Endodermal cell (in vitro differentiated cells): Measurements from ENCODE around the gene PSMD14. TPM values are rescaled to one million over a fixed set of nuclear protein-coding genes. Genes with fewer than 3 reads are reported as not detected.

ENCODE experiments used
- DNase-seq: peaks from one replicate; pipeline ENCODE4 v3.0.0-alpha.2; 2017
- H3K27ac ChIP-seq: 2 replicates; pipeline ENCODE4 v1.5.1; 2013; ENCODE audit warnings: mild to moderate bottlenecking, low read depth, low read length, moderate library complexity
- H3K27me3 ChIP-seq: 2 replicates; pipeline ENCODE4 v1.6.1; 2013; ENCODE audit warnings: mild to moderate bottlenecking, low read length, moderate library complexity; ENCODE audit not compliant: insufficient read depth, control insufficient read depth, poor library complexity, severe bottlenecking
- H3K36me3 ChIP-seq: 2 replicates; pipeline ENCODE4 v1.7.0; 2013; ENCODE audit warnings: mild to moderate bottlenecking, low read length, moderate library complexity; ENCODE audit not compliant: control insufficient read depth, insufficient read depth
- H3K4me1 ChIP-seq: one replicate; pipeline ENCODE4 v1.7.0; 2013; ENCODE audit warnings: low read length; ENCODE audit not compliant: control insufficient read depth, insufficient read depth
- H3K4me3 ChIP-seq: 2 replicates; pipeline ENCODE4 v1.5.1; 2013; ENCODE audit warnings: mild to moderate bottlenecking, low read length, moderate library complexity
- H3K9ac ChIP-seq: 2 replicates; pipeline ENCODE4 v1.6.1; 2013; ENCODE audit warnings: mild to moderate bottlenecking, low read length, moderate library complexity; ENCODE audit not compliant: poor library complexity, severe bottlenecking; ENCODE audit errors: extremely low read depth
- H3K9me3 ChIP-seq: 2 replicates; pipeline ENCODE4 v1.6.1; 2013; ENCODE audit warnings: mild to moderate bottlenecking, low read length, moderate library complexity; ENCODE audit not compliant: control insufficient read depth
- H3K27ac Mint-ChIP-seq: 2 replicates; pipeline ENCODE4 v1.8.0; 2020; ENCODE audit warnings: mixed read lengths
- H3K27me3 Mint-ChIP-seq: 2 replicates; pipeline ENCODE4 v1.8.0; 2021; ENCODE audit warnings: mild to moderate bottlenecking, mixed read lengths; ENCODE audit not compliant: insufficient read depth
- H3K36me3 Mint-ChIP-seq: 2 replicates; pipeline ENCODE4 v1.8.0; 2020; ENCODE audit warnings: low read depth, mixed read lengths
- H3K4me1 Mint-ChIP-seq: 2 replicates; pipeline ENCODE4 v1.8.0; 2020; ENCODE audit warnings: mixed read lengths
- H3K4me3 Mint-ChIP-seq: 2 replicates; pipeline ENCODE4 v1.8.0; 2020; ENCODE audit warnings: mild to moderate bottlenecking, moderate library complexity, mixed read lengths
- H3K9me3 Mint-ChIP-seq: 2 replicates; pipeline ENCODE4 v1.8.0; 2020; ENCODE audit warnings: mild to moderate bottlenecking, mixed read lengths
- WGBS, 2 experiments: methylation state at CpG; one replicate each; pipeline versions ENCODE4 v1.1.5 to v1.1.7; 2013; ENCODE audit warnings: missing lambda C conversion rate in 2 of 2, mixed read lengths in 1 of 2; ENCODE audit not compliant: insufficient coverage in 1 of 2, insufficient read length in 1 of 2; 5-methylcytosine and 5-hydroxymethylcytosine counted together
- total RNA-seq, 2 donors: library from RNA; stranded (reverse); fragmentation: NEBNext Ultra II Directional in 1 of 2; extraction: Animal tissue kit (Norgen Biotek cat#: 25700) in 1 of 2; gene quantifications; 2 replicates in 1 of 2; 3 replicates in 1 of 2; pipeline ENCODE4 v1.2.1, GENCODE V29; 2021
- TF ChIP-seq, protein P1 (sequence below): fragments of 200-600 bp; sonication (generic); conservative IDR thresholded peaks from 2 replicates; pipeline ENCODE4 v1.5.0; 2021; ENCODE audit warnings: antibody characterized with exemption, mild to moderate bottlenecking

Gene PSMD14
- total RNA-seq, 2 donors from 2014 or later, result 78.3 to 86.2 TPM

GRCh38 chr2:161409308-161409907, 101.2 kb downstream of the PSMD14 start:
- H3K9me3 Mint-ChIP-seq, result no peaks in the 10 kb centered on the region
- Histone ChIP-seq H3K27me3 (peaks cover 6% of the 10 kb centered on the region), H3K9me3 (no peaks in the 10 kb centered on the region), H3K36me3 (peaks cover 19% of the 10 kb centered on the region), H3K9ac (no peak overlapping the region), H3K4me3 (no peak overlapping the region), H3K4me1 (no peaks in the 10 kb centered on the region), H3K27ac (no peak overlapping the region)
- no peak overlapping the region for H3K27ac Mint-ChIP-seq
- TF ChIP-seq, protein P1, sequence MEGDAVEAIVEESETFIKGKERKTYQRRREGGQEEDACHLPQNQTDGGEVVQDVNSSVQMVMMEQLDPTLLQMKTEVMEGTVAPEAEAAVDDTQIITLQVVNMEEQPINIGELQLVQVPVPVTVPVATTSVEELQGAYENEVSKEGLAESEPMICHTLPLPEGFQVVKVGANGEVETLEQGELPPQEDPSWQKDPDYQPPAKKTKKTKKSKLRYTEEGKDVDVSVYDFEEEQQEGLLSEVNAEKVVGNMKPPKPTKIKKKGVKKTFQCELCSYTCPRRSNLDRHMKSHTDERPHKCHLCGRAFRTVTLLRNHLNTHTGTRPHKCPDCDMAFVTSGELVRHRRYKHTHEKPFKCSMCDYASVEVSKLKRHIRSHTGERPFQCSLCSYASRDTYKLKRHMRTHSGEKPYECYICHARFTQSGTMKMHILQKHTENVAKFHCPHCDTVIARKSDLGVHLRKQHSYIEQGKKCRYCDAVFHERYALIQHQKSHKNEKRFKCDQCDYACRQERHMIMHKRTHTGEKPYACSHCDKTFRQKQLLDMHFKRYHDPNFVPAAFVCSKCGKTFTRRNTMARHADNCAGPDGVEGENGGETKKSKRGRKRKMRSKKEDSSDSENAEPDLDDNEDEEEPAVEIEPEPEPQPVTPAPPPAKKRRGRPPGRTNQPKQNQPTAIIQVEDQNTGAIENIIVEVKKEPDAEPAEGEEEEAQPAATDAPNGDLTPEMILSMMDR, result no peak
- peaks cover 6% of the 10 kb centered on the region for H3K36me3 Mint-ChIP-seq
- WGBS, 2 experiments, result 100% methylated on average over 1 of the region's 1 CpG; no CpG with 5 or more reads in 1 of the 2 experiments
- DNase-seq, result no peak
- no peak overlapping the region for H3K4me3 Mint-ChIP-seq
- H3K4me1 Mint-ChIP-seq, result peaks cover 4% of the 10 kb centered on the region
- no peaks in the 10 kb centered on the region for H3K27me3 Mint-ChIP-seq

DNA sequence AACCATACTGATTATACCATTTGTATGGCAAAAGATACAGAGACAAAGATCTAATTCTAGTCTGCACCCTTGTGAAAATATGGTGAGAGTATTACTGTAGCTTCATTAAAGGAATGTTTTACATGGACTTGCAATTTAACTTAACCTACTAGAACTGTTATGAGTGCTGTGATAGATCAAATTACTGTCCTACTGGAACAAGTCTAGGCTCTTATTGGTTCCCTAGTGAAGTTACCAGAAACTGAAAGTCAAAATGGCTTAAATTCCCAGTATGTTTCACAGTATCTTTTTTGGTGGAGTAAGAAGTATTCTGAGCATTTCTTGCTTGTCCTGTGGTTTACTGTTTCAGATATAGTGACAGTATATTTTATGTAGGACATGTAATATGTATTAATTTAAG, 104.1 kb downstream of the PSMD14 start:
- TF ChIP-seq, protein P1, result no peak
- Mint-ChIP-seq H3K4me3 (no peak overlapping the region), H3K36me3 (peaks cover 6% of the 10 kb centered on the region), H3K27me3 (peaks cover 25% of the 10 kb centered on the region), H3K4me1 (peaks cover 28% of the 10 kb centered on the region), H3K27ac (no peak overlapping the region), H3K9me3 (no peaks in the 10 kb centered on the region)
- peaks cover 19% of the 10 kb centered on the region for H3K36me3 ChIP-seq
- no peak overlapping the region for H3K9ac ChIP-seq
- no peak for DNase-seq
- peaks cover 33% of the 10 kb centered on the region for H3K27me3 ChIP-seq
- no peaks in the 10 kb centered on the region for H3K9me3 ChIP-seq
- H3K27ac ChIP-seq, result no peak overlapping the region
- H3K4me1 ChIP-seq, result peaks cover 3% of the 10 kb centered on the region
- no peak overlapping the region for H3K4me3 ChIP-seq

DNA sequence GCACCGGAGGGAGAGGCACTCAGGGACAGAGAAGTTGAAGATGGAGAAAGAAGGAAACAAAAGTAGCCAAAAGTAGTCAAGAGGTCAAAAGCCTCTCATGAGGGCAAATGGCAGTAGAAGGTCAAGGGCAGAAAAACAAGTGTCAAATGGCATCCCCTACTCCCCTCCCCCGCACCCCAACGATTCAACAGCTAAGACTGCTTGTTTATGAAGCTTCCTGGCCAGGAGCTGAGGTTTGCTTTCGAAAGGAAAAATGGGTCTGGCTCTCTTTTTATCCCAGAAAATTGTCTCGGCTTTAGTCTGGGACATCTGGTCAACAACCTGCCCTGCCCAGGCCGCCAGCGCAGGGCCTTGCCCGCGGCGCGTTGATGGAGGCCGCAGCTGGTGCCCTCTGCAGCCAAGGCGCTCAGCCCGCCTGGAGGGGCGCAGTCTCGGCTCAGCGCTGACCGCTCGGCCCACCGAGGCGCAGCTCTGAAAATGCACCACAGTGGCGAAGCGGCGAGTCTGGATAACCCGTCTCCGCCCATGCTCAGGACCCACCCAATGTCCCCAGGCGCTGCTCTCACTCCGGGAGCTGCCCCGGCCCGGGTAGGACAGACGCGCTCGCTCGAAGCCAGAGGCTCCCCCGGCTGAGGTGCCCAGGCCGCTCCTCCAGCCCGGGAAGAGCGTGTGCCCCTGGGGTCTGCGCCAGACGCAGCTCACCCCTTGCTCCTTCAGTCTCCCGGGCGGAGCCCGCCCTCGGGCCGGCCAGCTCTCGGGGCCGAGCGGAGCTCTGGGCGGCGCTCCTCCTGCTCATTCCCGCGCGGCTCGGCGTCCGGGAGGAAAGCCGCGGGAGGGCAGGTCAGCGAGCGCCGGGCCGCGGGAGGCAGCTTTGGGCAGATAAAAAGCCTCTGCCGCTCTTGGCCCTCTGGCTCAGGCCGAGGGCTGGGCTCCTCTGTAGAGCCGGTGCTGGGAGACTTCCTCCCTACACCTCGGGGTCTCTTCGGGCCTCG, 106.1 kb downstream of the PSMD14 start:
- H3K36me3 ChIP-seq, result peaks cover 15% of the 10 kb centered on the region
- no peak overlapping the region for H3K27ac ChIP-seq
- Mint-ChIP-seq H3K4me3 (peak overlapping the region; percentile 62), H3K27ac (no peak overlapping the region), H3K9me3 (no peaks in the 10 kb centered on the region), H3K4me1 (peaks cover 41% of the 10 kb centered on the region), H3K27me3 (peaks cover 44% of the 10 kb centered on the region), H3K36me3 (peaks cover 6% of the 10 kb centered on the region)
- TF ChIP-seq, protein P1, result peak; percentile 58
- peaks cover 53% of the 10 kb centered on the region for H3K27me3 ChIP-seq
- DNase-seq, result peak; percentile 89
- H3K4me1 ChIP-seq, result peaks cover 3% of the 10 kb centered on the region
- no peaks in the 10 kb centered on the region for H3K9me3 ChIP-seq
- peak overlapping the region; percentile 70 for H3K4me3 ChIP-seq
- H3K9ac ChIP-seq, result no peak overlapping the region
- 1% methylated on average over 32 to 69 of the region's 69 CpGs for WGBS, 2 experiments
